DOHH2 (cell line): ENCODE measurements around the gene CAB39.

Experiments used
- H3F3A ChIP-seq: fragments of 200-600 bp; sonication (generic), shearing (Covaris generic); 2 replicates; pipeline ENCODE4 v1.6.0; 2016; ENCODE audit warnings: antibody characterized with exemption, mild to moderate bottlenecking; ENCODE audit not compliant: control insufficient read depth, insufficient read depth
- H3K27ac ChIP-seq: fragments of 200-600 bp; sonication (generic); 2 replicates; pipeline ENCODE4 v1.5.1; 2014; ENCODE audit warnings: low read depth, mild to moderate bottlenecking, low read length, moderate library complexity
- H3K27me3 ChIP-seq: fragments of 200-600 bp; sonication (generic); 2 replicates; pipeline ENCODE4 v1.6.1; 2014; ENCODE audit warnings: mild to moderate bottlenecking, low read length, mixed read lengths; ENCODE audit not compliant: control insufficient read depth
- H3K36me3 ChIP-seq: fragments of 200-600 bp; sonication (generic); 2 replicates; pipeline ENCODE4 v1.6.1; 2014; ENCODE audit warnings: mild to moderate bottlenecking, low read length, moderate library complexity, mixed read lengths; ENCODE audit not compliant: control insufficient read depth
- H3K4me1 ChIP-seq: fragments of 200-600 bp; sonication (generic); 2 replicates; pipeline ENCODE4 v1.6.1; 2014; ENCODE audit warnings: mild to moderate bottlenecking, low read length, mixed read lengths; ENCODE audit not compliant: control insufficient read depth
- H3K4me2 ChIP-seq: fragments of 200-600 bp; sonication (generic); 2 replicates; pipeline ENCODE4 v1.6.0; 2014; ENCODE audit warnings: mild to moderate bottlenecking, low read length, moderate library complexity
- H3K4me3 ChIP-seq: fragments of 200-600 bp; sonication (generic); 2 replicates; pipeline ENCODE4 v1.5.1; 2014; ENCODE audit warnings: mild to moderate bottlenecking, low read length, mixed read lengths
- H3K79me2 ChIP-seq: fragments of 200-600 bp; sonication (generic); 2 replicates; pipeline ENCODE4 v1.6.1; 2014; ENCODE audit warnings: mild to moderate bottlenecking, low read length, mixed read lengths; ENCODE audit not compliant: control insufficient read depth
- H3K9me2 ChIP-seq: fragments of 200-600 bp; sonication (generic); replicated peaks from 2 replicates; pipeline ENCODE4 v1.6.1; 2014; ENCODE audit warnings: mild to moderate bottlenecking, low read length, mixed read lengths; ENCODE audit not compliant: control insufficient read depth
- H3K9me3 ChIP-seq: fragments of 200-600 bp; sonication (generic); 2 replicates; pipeline ENCODE4 v1.6.1; 2014; ENCODE audit warnings: antibody characterized with exemption, low read length, mixed read lengths; ENCODE audit not compliant: control insufficient read depth, insufficient read depth
- H4K20me1 ChIP-seq: fragments of 200-600 bp; sonication (generic); 2 replicates; pipeline ENCODE4 v1.6.0; 2014; ENCODE audit warnings: low read depth, mild to moderate bottlenecking, antibody characterized with exemption, low read length, moderate library complexity; ENCODE audit not compliant: control insufficient read depth, insufficient read depth
- CTCF ChIP-seq: fragments of 200-600 bp; sonication (generic); IDR thresholded peaks from one replicate; pipeline ENCODE4 v1.5.1; 2014; ENCODE audit warnings: antibody characterized with exemption, mild to moderate bottlenecking, low read depth, low read length; ENCODE audit not compliant: poor library complexity, severe bottlenecking
- EZH2phosphoT487 ChIP-seq: fragments of 200-600 bp; sonication (generic); IDR thresholded peaks from 2 replicates; pipeline ENCODE4 v1.6.1; 2017; ENCODE audit warnings: borderline replicate concordance, mild to moderate bottlenecking, antibody characterized with exemption, low read length, moderate library complexity, mixed read lengths

Gene CAB39

DNA sequence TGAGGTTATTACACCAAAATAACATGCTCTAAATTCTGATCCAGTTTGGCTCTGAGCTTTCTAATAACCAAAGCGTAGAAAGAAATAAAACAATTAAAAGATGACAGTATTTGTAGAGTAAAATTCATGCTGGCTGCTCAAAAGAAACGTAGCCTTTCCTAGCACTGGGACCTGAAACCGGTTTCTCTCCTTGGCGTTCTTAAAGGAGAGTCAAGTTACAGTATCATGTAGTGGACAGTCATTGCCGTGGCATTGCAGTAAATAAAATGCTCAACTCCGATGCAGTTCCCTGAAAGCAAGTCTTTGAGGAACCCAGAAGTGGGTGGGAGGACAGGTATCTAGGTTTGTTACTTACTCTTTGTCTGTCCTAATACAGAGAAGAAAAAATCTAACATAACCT lies 99.4 kb downstream of the CAB39 start:
- no peak overlapping the region for H3K27ac ChIP-seq
- no peaks in the 10 kb centered on the region for H3K27me3 ChIP-seq
- H4K20me1 ChIP-seq = no peaks in the 10 kb centered on the region
- H3K9me2 ChIP-seq = no peaks in the 10 kb centered on the region
- H3K9me3 ChIP-seq = no peaks in the 10 kb centered on the region
- H3K36me3 ChIP-seq = peaks cover 35% of the 10 kb centered on the region
- no peaks in the 10 kb centered on the region for H3F3A ChIP-seq
- no peak overlapping the region for H3K4me2 ChIP-seq
- peaks cover 6% of the 10 kb centered on the region for H3K4me1 ChIP-seq
- H3K79me2 ChIP-seq = no peaks in the 10 kb centered on the region
- TF ChIP-seq EZH2phosphoT487 (no peak), CTCF (no peak)
- no peak overlapping the region for H3K4me3 ChIP-seq

DNA sequence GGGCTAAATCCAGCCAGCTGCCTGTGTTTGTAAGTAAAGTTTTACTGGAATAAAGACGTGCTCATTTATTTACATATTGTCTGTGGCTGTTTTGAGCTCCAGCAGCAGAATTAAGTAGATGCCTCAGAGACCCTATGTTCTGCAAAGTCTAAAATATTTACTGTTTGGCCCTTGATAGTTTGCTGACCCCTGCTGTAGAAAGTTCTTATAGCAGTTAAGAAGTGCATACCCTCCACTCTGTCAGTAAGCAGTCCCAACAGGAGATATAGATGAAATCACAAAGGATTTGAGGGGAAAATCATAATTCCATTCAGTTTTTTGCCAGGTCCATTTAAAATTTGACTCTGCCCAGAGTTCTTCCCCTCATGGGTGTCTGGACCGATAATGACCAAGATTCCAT lies 102.0 kb downstream of the CAB39 start:
- Histone ChIP-seq H3K4me2 (0 out of 2 replicates have a peak overlapping the region, but pooled peaks have one; percentile 8), H3F3A (no peaks in the 10 kb centered on the region), H3K9me3 (no peaks in the 10 kb centered on the region), H3K4me1 (peaks cover 6% of the 10 kb centered on the region), H3K36me3 (peaks cover 44% of the 10 kb centered on the region), H4K20me1 (no peaks in the 10 kb centered on the region), H3K9me2 (no peaks in the 10 kb centered on the region), H3K79me2 (no peaks in the 10 kb centered on the region), H3K4me3 (no peak overlapping the region), H3K27ac (no peak overlapping the region), H3K27me3 (no peaks in the 10 kb centered on the region)
- TF ChIP-seq CTCF = peak; percentile 53
- no peak for TF ChIP-seq EZH2phosphoT487

DNA sequence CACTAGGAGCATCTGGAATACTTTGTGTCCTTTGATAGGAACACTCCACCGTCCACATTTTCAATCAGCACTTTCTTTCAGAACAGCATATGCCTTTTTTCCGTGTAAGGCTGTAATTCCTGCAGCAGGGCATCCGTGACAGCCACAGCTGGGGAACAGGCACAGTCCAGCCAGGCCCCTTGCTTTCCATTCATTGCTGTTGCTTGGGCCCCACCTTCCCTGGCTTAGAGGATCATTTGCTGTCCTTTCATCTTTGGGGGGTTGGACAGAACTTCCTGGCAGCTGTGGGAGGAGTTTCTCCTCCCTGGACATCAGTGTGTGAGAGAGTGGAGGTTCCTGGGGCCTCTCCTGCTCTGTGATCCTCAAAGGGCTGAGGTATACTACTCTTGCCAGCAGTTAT lies 102.4 kb downstream of the CAB39 start:
- H3K9me3 ChIP-seq = no peaks in the 10 kb centered on the region
- H3K4me2 ChIP-seq = no peak overlapping the region
- H3K4me3 ChIP-seq = no peak overlapping the region
- H3K9me2 ChIP-seq = no peaks in the 10 kb centered on the region
- H3K36me3 ChIP-seq = peaks cover 44% of the 10 kb centered on the region
- H3F3A ChIP-seq = no peaks in the 10 kb centered on the region
- TF ChIP-seq EZH2phosphoT487 (no peak), CTCF (no peak)
- H3K27me3 ChIP-seq = no peaks in the 10 kb centered on the region
- no peaks in the 10 kb centered on the region for H3K79me2 ChIP-seq
- H3K4me1 ChIP-seq = peaks cover 6% of the 10 kb centered on the region
- H4K20me1 ChIP-seq = no peaks in the 10 kb centered on the region
- no peak overlapping the region for H3K27ac ChIP-seq

DNA sequence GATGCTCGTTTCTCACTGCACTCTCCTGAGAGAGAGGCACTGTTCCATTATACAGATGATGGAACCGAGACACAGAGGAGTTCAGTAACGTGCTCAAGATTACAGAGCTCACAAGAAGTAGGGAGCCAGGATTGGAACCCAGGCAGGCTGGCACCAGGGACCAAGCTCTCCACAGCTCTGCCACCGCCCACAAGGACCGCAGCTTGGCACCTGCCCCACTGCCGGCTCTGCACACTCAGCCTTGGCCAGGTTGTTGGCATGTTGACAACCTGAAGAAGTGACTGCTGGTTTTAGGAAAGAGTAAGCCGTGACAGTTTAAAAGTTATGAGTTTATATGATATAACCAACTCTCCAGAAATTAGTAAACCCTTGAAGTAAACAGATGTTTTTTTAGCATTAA lies 104.1 kb downstream of the CAB39 start:
- peaks cover 6% of the 10 kb centered on the region for H3K4me1 ChIP-seq
- H3K4me2 ChIP-seq = no peak overlapping the region
- peaks cover 33% of the 10 kb centered on the region for H3K36me3 ChIP-seq
- no peaks in the 10 kb centered on the region for H3K79me2 ChIP-seq
- no peaks in the 10 kb centered on the region for H3K9me3 ChIP-seq
- TF ChIP-seq CTCF (no peak), EZH2phosphoT487 (no peak)
- H3F3A ChIP-seq = no peaks in the 10 kb centered on the region
- no peaks in the 10 kb centered on the region for H4K20me1 ChIP-seq
- H3K27me3 ChIP-seq = no peaks in the 10 kb centered on the region
- no peak overlapping the region for H3K4me3 ChIP-seq
- H3K27ac ChIP-seq = no peak overlapping the region
- no peaks in the 10 kb centered on the region for H3K9me2 ChIP-seq
